Stimulated activated CD8-positive, alpha-beta memory T cell treated with anti-CD3 and anti-CD28 coated beads, Interleukin-4, amount 100 ng/mL, for 4 hours (primary cell): ENCODE data around the gene WNT7B.

ENCODE experiments used
- DNase-seq, 2 donors: peaks; one replicate each; pipeline ENCODE4 v3.0.0-alpha.2; 2020; ENCODE audit warnings: low read depth in 2 of 2, low spot score in 1 of 2

The WNT7B gene

DNA sequence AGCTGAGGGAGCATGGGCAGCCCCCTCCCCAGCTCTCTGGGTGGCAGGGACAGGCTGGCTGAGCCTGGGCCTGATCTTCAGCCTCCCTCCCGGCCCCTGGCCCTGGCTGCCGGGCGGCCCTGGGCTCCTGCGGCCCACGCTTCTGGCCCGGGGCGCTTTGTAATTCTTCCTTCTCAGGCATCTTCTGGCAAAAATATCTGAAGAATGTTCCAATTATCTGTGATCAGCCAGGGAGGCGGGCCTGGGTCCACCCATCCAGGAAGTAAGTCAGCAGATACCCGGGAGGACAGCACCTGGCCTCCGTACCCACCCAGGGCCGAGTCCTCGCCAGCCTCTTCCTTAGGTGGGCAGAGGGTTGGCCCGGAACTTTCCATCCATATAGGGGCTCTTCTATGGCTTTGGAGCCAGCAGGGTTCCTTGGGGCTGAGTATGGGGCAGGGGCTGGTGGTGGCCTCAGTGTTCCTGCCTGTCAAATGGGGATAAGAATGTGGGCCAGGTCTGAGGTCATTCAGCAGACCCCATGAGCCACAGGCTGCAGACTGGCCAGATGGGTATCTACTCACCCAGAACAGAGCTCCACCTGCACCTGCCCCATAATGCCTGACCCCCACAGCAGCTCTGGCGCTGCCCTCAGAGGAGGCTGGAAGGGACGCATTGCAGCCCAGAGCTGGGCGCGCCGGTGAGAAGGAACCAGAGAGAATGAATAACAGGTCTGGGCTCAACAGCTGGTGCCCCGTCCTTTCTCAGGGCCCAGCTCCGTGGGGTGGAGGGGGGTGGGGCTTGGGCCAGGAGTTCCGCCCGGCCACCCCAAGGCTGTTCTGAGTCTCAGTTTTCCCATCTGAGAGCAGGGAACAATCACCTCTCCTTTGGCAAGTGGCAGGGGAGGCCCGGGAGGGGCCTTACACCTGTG is 16.2 kb downstream of the WNT7B start:
- no peak for DNase-seq

DNA sequence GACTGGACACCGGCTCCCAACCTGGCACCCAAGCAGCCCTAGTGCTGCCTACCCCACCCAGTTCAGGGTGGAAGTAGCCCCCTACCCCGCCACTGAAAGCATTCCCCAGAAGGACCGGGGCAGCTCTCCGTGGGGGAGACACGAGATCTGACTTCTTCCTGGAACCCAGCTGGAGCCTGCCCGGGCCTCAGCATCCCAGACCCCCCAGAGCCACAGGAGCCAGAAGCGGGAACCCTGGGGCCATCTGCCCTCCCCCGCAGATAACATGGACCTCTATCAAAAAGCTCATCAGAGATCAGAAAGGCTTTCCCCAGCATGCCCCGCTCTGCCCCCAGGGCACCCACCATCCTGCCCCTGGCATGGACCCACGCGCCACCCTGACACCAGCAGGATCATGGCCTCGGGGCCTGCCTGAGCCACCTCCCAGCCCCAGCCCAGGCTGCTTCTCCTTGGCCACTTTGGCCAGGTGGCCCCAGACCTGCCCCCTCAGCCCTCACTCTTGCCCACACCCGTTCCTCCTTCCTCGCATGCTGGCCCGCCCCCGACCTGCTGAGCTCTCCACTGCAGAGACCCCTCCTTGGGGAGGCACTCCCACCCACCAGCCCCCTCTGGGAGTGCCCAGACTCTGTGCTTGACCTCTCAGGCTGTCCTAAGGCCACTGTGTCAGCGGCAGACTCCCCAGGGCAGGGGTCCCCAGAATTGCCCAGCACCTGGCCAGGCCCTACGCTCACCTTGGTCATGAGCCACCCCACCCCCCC is 17.1 kb downstream of the WNT7B start:
- no peak for DNase-seq

DNA sequence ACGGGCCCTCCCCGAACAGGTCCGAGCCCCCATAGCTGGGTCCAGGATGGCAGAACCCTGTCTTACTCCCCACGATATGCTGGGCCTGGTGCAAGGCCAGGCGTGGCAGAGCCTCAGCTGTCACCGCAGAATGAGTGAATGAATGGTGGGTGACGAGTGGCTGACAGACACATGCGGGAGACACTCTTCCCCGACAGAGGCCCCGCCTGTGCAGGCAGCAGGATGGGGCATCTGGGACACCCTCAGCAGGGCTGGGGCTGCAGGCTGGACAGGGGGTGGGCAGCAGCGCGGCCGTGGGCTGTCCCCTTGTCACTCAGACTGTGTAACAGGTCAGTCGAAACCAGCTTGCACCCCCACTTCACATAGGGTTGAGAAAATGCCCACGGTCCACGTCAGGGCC is 18.0 kb downstream of the WNT7B start:
- no peak for DNase-seq

DNA sequence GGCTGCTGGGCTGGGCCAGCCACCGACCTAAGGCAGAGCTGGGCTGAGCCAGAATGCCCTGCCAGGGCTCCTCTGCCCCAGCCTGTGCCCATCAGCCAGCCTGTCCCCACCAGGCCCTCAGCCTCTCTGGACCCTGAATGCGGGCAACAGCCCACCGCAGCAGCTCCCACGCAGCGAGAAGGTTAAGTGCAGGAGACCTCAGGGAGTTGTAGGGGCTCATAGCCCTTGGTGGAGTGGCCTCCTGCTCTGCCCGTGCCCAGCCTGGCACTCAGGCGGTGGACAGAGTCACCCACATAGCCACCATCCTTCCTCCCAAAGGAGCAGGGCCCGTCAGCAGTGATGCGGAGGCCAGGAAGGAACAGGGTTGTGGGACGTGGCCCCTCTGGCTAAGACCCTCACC is 19.1 kb downstream of the WNT7B start:
- DNase-seq: no peak

DNA sequence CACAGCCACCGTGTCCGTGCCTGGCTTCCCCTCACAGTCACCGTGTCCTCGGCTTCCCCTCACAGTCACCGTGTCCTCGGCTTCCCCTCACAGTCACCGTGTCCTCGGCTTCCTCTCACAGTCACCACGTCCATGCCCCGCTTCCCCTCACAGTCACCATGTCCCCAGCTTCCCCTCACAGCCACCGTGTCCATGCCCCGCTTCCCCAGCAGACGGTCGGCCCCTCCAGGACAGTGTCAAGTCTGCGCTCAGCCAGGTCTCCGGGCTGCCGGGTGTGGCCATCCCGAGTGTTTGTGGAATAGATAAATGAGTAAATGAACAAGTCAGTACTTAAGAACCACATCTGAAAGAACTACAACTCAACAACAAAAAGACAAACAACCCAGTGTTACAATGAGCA is 23.8 kb downstream of the WNT7B start:
- no peak for DNase-seq

DNA sequence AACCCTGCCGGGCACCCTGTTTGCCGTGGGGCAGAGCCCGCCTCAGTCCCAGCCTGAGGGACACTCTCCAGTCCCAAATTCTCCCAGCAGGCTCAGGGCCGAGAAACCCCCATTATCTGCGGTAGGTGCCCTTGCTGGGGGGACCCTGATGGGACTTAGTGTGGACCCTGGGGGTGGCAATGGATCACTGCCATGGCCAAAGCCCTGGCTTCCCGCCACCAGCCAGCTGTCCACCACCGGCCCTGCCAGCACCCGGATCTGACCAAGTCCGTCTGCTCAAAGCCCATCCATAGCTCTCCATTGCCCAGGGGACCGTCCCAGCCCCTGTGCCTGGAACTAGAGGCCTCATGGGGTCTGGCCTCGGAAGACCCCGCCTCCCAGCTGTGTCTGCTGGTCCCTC is 24.4 kb downstream of the WNT7B start:
- DNase-seq: no peak

DNA sequence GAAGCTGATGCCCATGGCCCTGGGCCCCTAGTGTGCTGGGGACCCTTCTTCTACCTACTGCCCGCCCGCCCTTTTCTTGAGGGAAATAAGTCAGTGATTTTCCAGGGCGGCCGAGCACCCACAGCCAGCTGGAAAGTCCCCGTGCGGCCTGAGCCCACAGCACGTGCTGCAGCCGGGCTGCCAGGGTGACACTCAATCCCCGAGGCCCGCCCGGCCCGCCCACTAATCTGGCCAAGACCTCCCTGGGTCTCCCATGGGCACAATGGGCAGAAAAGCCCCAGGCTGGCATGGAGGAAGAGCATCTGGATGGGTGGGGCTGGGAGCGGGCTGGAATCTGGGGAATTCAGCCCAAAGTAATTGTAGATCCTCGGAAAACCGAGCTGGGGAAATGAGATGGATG is 24.8 kb downstream of the WNT7B start:
- no peak for DNase-seq

DNA sequence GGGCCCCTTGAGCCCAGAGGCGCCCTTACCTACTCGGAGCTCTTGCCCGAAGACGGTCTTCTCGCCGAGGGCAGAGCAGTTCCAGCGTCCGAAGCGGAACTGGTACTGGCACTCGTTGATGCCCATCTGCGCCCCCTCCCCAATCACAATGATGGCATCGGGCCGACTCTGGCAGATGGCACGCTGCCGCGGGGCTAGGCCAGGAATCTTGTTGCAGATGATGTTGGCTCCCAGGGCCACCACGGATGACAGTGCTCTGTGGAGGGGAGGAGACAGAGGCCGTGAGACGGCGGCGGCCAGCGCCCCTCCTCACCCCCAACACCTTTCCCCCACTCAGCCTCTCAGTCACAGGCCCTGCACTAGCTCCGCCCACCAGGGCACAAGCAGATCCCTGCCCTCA is 27.1 kb downstream of the WNT7B start:
- DNase-seq: no peak

DNA sequence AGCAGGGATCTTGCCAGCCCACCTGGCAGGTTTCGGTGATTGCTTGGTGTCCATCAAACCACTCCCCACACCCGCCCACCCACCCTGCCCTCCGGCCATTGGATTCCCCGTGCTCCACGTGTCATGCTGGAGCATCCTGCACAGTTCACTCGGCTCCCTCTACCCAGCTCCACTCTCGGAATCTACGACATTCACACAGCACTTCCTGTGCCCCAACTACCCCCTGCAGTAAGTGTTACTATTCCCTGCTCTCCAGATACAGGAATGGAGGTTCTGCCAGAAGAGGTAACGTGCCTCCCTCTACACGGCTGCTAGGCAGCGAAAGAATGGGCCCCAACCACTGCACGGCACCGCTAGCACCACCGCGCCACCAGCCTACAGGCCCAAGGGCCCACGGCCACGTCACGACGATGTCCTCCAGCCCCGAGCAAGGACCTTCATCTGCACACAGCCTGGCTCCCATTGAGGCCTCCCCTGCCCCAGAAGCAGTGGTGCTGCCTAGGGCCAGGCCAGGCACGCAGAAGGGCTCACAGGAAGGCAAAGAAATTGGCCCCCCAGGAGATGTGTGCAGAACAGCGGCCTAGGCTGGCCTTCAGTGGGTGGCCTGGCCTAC is 27.6 kb downstream of the WNT7B start:
- DNase-seq: no peak

DNA sequence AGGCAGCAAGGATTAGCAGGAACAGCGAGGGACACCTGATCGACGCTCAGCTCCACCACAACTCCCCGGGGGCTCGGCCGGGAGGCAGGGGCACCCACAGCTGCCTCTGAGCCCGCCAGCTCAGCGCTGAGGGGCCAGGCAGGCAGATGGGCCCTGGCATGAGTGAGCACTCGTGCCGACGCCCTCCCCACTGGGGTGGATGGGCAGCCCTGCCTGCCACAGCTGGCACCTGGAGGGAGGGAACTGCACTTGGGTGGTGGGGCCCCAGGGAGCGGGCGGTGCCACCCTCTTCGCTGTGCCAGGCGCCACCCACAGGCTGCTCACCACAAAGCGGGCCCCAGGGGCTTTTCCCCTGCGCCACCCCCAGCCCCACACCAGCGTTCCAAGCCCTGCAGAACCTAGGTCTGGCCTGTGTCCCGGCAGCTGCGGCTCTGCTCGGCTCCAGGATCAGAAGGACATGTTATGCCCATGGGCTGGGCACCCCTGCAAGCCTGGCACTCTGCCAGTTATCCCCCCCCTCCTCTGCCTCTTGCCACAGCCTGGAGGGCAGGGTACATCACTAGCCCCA is 28.8 kb downstream of the WNT7B start:
- no peak for DNase-seq

DNA sequence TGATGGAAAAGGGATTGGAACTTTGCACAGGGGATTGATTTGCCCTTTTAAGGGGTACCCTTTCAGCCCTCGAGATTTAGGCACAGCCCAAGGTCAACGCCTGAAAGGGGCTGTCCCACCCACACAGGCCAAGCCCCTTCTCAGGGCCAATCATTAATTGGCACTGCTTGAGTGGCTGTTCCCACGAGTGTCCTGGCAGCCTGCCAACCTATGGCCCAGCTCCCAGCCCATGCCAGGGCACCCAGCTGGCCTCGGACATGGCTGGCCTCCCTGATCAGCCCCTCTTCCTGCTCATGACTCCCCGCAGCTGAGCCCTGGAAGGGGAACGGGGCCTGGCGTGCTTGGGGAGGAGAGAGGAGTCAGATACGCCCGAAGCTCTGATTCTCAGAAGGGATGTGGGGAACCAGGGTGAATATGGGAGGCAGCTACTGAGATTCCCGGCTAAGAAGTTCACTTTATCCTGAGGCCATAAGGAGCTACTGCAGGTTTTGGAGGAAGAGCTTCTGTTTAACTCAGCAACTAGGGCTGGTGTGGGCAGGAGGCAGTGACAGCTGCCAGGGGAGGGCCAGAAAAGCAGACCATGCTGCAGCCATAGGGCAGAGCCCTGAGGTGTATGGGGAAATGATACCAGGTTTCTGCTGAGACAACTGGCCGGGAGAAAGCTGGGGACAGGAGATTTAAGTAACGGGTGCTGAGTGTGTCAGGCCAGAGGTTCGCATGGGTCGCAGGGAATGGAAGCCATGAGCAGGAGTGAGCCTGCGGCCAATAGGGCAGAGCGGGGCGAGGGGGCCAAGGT is 30.0 kb downstream of the WNT7B start:
- no peak for DNase-seq

DNA sequence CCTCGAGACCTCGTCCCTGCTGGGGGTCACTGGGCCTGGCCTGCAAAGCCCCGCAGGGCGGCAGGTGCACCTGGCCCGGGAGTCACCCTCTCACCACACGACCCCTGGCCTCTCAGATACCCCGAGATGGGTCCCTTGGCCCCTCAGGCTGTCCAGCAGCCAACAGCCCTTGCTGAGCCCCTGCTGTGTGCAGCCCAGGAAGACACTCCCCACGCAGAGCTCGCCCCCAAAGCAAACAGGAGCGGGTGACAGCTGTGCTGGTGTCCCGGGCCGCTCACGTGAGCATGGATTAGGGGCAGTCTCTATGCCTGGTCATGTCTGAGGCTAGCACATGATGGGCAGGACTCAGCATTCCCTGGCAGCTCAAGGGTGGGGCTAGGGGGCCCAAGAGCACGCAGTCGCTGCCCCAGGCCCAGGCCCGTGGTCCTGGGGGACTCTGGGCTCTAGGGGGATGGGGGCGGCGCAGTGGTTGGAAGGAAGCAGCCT is 31.3 kb downstream of the WNT7B start:
- no peak for DNase-seq

DNA sequence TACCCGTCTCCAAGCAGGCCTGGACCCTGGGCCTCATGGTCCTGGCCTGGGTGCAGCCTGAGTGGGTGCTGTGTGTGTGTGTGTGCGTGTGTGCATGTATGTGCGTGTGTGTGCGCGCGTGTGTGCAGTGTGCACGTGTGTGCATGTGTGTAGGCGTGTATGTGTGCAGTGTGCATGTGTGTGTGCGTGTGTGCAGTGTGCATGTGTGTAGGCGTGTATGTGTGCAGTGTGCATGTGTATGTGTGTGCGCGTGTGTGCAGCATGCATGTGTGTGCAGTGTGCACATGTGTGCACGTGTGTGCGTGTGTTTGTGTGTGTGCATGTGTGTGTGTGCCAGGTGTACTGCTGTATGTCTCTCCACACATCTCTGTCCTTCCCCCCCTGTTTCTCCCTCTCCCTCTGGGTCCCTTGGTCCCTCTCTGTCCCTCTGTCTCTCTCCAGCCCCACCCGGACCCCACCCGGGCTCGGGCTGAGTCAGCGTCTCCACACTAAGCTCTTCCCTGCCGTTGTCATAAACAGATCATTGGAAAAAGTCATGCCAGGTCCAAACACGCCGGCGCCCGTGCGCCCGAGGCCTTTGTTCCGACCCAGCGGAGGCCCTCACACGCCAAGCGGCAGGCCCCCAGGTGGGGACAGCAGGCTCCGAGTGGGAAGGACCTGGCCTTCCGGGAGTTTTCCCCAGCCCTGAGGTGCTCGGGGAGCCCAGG is 34.0 kb downstream of the WNT7B start:
- DNase-seq: no peak

DNA sequence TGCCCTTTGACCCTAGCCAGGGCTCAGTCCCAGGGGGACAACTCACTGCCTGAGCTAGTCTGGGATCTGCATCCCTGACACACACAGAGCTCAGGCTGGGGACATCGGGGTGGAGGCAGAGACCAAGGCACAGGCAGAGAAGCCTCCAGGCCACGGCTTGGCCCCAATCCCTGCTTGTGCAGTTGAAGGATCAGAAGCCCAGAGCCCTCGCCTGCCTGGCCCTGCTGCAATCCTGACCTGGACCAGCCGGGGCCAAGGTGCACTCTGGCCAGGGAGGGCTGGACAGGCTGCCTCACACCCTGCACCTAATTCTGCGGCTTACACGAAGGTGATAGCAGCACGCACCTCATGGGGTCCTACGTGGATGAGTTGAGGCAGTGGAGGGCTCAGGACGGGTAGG is 34.6 kb downstream of the WNT7B start:
- no peak for DNase-seq

DNA sequence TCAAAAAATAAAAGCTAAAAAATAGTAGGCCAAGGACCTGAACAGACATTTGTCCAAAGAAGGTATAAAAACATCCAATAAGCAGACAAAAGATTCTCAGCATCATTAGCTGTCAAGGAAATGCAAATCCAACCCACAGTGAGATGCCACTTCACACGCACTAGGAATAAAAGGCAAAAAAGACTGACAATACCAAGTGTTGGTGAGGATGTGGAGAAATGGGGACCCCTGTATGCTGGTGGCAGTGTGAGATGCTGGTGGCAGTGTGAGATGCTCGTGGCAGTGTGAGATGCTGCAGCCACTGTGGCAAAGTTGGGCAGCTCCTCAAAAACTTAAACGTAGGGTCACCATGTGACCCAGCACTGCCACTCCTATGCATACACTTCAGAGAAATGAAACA is 38.0 kb downstream of the WNT7B start:
- no peak for DNase-seq

DNA sequence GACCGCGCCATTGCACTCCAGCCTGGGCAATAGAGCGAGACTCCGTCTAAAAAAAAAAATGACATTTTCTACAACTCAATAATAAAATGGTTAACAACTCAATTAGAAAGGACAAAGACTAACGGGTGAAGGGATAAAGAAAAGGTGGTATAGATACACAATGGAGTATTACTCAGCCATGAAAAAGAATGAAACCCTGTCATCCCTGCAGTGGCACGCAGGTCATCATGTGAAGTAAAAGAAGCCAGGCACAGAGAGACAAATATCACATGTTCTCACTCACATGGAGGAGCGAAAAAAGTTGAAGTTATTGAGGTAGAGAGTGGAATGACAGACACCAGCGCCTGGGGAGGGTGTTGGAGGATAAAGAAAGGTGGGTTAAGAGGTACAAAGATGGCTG is 39.0 kb downstream of the WNT7B start:
- DNase-seq: no peak

DNA sequence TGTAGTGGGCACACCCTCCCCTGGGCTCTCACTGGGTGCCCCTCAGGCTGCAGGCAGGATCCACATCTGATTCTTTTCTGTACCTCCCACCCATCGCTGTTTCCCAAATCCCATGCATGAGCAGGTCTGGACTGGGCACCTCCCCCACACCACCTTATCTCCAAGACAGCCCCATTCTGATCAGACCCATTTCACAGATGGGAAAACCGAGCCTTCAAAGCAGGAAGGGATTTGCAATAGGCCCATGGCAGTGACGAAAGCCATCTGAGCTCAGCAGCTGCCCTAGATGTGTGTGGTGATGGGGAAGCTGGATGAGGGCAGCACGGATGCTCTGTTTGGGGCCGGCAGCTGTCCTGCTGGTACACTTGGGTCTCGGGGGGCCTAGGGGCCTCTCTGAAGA is 41.4 kb downstream of the WNT7B start:
- DNase-seq: no peak

DNA sequence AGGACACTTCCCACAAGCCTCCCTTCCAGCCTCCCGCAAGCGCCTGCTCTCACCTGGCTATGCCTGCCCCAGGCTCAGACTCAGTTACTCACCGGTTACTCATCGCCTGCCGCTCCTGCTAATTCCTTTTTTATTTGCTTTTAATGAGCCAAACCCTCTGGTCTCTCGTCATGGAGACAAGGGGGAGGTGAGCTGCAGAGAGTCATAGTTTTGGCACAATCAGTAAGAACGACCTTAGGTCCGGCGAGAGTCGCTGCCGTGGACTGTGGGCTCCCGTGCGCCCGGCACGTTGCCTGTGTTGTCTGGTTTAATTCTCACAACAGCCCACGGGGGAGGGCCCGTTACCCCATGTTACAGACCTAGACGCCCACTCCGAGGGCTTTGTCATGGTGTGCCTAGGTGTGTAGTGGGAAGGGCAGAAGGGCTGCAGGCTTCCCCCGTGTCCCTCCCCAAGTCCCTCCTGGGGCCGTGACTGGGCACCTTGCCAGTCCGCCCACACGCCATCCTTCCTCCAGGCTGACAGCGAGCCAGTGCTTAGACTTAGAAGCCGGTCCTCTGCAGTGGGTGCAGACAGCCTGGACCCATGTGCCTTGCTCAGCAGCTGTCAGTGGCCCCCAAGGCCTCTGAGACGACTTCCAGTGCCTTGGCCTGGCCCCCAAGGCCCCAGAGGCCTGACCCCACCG is 42.2 kb downstream of the WNT7B start:
- DNase-seq: no peak

DNA sequence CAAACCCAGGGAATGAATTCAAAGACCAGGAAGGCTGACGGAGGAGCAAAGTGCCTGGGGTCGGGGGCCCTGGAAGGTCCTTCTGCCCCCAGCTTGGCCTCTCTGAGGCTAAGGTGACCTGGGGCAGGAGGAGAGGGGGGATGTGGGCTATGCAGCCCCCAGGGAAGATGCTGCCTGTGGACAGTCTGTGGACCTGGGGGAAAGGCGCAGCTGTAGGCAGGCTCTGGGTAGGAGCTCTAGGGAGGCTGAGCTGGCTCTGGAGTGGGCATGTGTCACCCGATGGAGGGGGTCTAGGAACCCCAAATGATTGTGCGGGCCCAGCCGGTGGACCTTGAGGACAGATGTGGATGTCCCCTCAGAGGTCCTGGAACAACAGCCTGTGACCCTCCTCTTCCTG is 42.8 kb downstream of the WNT7B start:
- no peak for DNase-seq
